ENCODE data around the gene PPIA. TPM values are rescaled to one million over a fixed set of nuclear protein-coding genes. Genes with fewer than 3 reads are reported as not detected.

Gene PPIA
- total and polyA plus RNA-seq, 3 donors from 2014 or later: 616 to 918 (median 873) TPM

GRCh38 chr7:44765579-44766415 is 30.7 kb upstream of the PPIA start:
- no peaks in the 10 kb centered on the region for H3K9me3 ChIP-seq
- no peak overlapping the region for H3K27ac ChIP-seq
- H3K4me3 ChIP-seq: no peak overlapping the region
- no peaks in the 10 kb centered on the region for H3K36me3 ChIP-seq (ENCODE audit: low read depth, missing control alignments)
- no peak for DNase-seq
- TF ChIP-seq CTCF (IDR thresholded peaks at IDR 0.05): no peak
- no peak for TF ChIP-seq POLR2A (IDR thresholded peaks at IDR 0.05)
- peaks cover 33% of the 10 kb centered on the region for H3K4me1 ChIP-seq
- WGBS, 2 donors: 78 to 90% methylated on average over 14 to 17 of the region's 17 CpGs
- intact Hi-C loops (cut with DNase I; ENCODE audit: low total_unique reads): no loop called here
- H3K27me3 ChIP-seq: no peaks in the 10 kb centered on the region

- peaks cover 33% of the 10 kb centered on the region for H3K4me1 ChIP-seq
Measured at GRCh38 chr7:44766416-44766801, 30.1 kb upstream of the PPIA start.

GRCh38 chr7:44767134-44767911 is 29.2 kb upstream of the PPIA start:
- Histone ChIP-seq H3K36me3 (ENCODE audit: low read depth, missing control alignments) (no peaks in the 10 kb centered on the region), H3K9me3 (no peaks in the 10 kb centered on the region), H3K27me3 (no peaks in the 10 kb centered on the region), H3K4me3 (no peak overlapping the region), H3K4me1 (peaks cover 33% of the 10 kb centered on the region), H3K27ac (peak overlapping the region; percentile 49 to 77)
- DNase-seq: no peak
- intact Hi-C loops (cut with DNase I; ENCODE audit: low total_unique reads): no loop called here
- no peak for TF ChIP-seq CTCF (IDR thresholded peaks at IDR 0.05)
- TF ChIP-seq POLR2A (IDR thresholded peaks at IDR 0.05): no peak
- WGBS, 2 donors: 61 to 66% methylated on average over 15 to 19 of the region's 19 CpGs

More at GRCh38 chr7:44766416-44766801, 30.1 kb upstream of the PPIA start:
- no peak for DNase-seq
- Histone ChIP-seq H3K36me3 (ENCODE audit: low read depth, missing control alignments) (no peaks in the 10 kb centered on the region), H3K9me3 (no peaks in the 10 kb centered on the region), H3K27ac (no peak overlapping the region), H3K27me3 (no peaks in the 10 kb centered on the region), H3K4me3 (no peak overlapping the region)
- 71 to 87% methylated on average over 8 to 11 of the region's 11 CpGs for WGBS, 2 donors
- TF ChIP-seq POLR2A (IDR thresholded peaks at IDR 0.05) (no peak), CTCF (IDR thresholded peaks at IDR 0.05) (no peak)
- intact Hi-C loops (cut with DNase I; ENCODE audit: low total_unique reads): no loop called here

GRCh38 chr7:44767912-44768627 is 28.4 kb upstream of the PPIA start:
- Histone ChIP-seq H3K9me3 (no peaks in the 10 kb centered on the region), H3K4me3 (no peak overlapping the region), H3K36me3 (ENCODE audit: low read depth, missing control alignments) (no peaks in the 10 kb centered on the region), H3K27me3 (no peaks in the 10 kb centered on the region), H3K4me1 (peaks cover 33% of the 10 kb centered on the region), H3K27ac (peak overlapping the region; percentile 49 to 77)
- 37 to 39% methylated on average over 5 to 12 of the region's 12 CpGs for WGBS, 2 donors
- no peak for TF ChIP-seq POLR2A (IDR thresholded peaks at IDR 0.05)
- TF ChIP-seq CTCF (IDR thresholded peaks at IDR 0.05): no peak
- DNase-seq: peak; percentile 75
- intact Hi-C loops (cut with DNase I; ENCODE audit: low total_unique reads): no loop called here

Data from testis (tissue), 3 donors.